ENCODE measurements around the gene FRRS1.

The FRRS1 gene

GRCh38 chr1:99674115-99675064 is 92.0 kb downstream of the FRRS1 start:
- peak; percentile 25 for DNase-seq

GRCh38 chr1:99673315-99673714 is 93.1 kb downstream of the FRRS1 start:
- DNase-seq: no peak

DNA sequence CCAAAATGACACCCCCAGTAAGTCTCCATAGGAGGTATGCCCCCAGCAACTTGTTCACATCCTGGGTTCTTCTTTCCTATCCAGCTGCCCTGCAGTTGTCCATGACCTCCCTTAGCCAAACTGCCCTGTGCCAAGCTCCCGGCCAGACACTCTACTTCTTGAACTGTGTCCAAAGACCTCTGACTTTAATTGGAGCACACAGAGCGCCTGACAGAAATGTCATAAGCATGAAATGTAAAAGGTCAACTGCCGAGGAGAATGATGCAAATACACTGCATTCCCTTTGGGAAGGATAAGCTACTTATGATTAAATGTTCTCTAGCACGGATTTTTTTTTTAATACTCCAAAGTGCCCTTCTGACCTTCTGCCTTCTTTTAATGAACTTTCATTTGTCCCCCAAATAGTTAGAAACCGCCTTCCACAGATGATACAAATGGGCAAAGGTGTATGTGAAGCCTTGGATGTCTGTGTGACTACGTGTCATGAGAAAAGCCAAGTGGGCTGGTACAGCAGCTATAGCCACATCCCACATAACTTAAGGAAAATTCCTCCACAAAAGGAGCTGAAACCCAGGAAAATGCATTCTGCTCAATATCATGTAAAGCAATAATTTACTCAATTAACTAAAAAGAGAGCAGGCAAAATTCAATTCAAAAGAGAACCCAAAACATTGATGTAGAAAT is 93.8 kb downstream of the FRRS1 start:
- DNase-seq: no peak

DNA sequence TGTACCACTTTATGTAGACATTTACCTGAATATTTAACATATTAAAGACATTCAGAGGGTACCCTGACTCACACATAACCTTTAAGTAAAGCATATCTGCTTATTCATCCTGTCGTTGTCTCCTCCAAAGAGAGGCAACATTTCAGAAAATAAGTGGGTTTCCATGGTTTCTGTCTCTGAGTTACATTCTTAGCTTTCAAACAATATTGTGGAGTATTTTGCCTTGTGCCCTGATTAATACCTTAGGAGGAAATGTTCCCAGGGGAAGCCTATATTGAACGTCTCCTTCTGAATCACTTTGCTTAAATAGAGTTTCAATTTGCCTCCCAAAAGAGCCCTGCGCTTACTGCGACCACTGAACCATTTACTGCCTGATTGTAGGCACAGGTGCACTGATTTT is 94.4 kb downstream of the FRRS1 start:
- DNase-seq: no peak

GRCh38 chr1:99670583-99670982 is 95.9 kb downstream of the FRRS1 start:
- no peak for DNase-seq

GRCh38 chr1:99669821-99670220 is 96.6 kb downstream of the FRRS1 start:
- DNase-seq: no peak

- no peak for DNase-seq
Measured at GRCh38 chr1:99669376-99669775, 97.1 kb downstream of the FRRS1 start.

- DNase-seq: no peak
Measured at GRCh38 chr1:99665212-99665611, 101.2 kb downstream of the FRRS1 start.

DNA sequence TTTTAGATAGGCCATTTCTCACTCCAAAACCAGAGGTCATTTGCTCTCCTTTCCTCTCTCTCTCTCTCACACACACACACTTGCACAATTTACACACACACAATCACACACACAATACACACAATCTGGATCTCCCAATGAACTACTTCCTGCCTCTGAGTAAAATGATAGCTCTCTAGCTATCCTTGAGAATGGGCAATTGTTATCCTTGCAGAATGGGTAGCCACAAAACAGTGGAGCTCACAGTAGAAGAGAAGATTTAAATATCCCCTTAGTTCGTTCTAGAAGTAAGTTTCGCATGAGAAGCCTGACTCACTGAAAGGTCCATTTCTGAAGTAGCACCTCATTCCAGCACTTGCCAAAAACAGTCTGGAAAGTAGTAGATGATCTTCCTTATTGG is 102.9 kb downstream of the FRRS1 start:
- DNase-seq: no peak

- DNase-seq: no peak
Measured at GRCh38 chr1:99662539-99663080, 103.8 kb downstream of the FRRS1 start.

- no peak for DNase-seq
Measured at GRCh38 chr1:99661780-99662179, 104.7 kb downstream of the FRRS1 start.

GRCh38 chr1:99660496-99660895 is 105.9 kb downstream of the FRRS1 start:
- DNase-seq: no peak

GRCh38 chr1:99659755-99660210 is 106.7 kb downstream of the FRRS1 start:
- DNase-seq: no peak

All from activated CD4-positive, alpha-beta T cell treated with anti-CD3 and anti-CD28 coated beads, Interleukin-2, amount 50 U/mL, for 16 hours (primary cell).